Smooth muscle cell (in vitro differentiated cells): Measurements from ENCODE around the gene RTF2. TPM values are rescaled to one million over a fixed set of nuclear protein-coding genes. Genes with fewer than 3 reads are reported as not detected.

Experiments
- DNase-seq: peaks from one replicate; lab custom pipeline; 2025; ENCODE audit not compliant: unreplicated experiment; lab: John Stamatoyannopoulos, UW
- H2AFZ ChIP-seq: fragments of 200-600 bp; sonication (generic); 2 replicates; pipeline ENCODE4 v1.6.0; 2016; ENCODE audit warnings: antibody characterized with exemption, low read depth, mild to moderate bottlenecking
- H3F3A ChIP-seq: fragments of 200-600 bp; sonication (generic); 2 replicates; pipeline ENCODE4 v1.6.0; 2017; ENCODE audit warnings: antibody characterized with exemption, low read depth
- H3K27ac ChIP-seq: fragments of 200-600 bp; sonication (generic); 2 replicates; pipeline ENCODE4 v1.5.1; 2016; ENCODE audit warnings: low read depth, mild to moderate bottlenecking
- H3K27me3 ChIP-seq: fragments of 200-600 bp; sonication (generic); 2 replicates; pipeline ENCODE4 v1.6.1; 2016; ENCODE audit warnings: low read depth, mild to moderate bottlenecking
- H3K36me3 ChIP-seq: fragments of 200-600 bp; sonication (generic); 2 replicates; pipeline ENCODE4 v1.5.1; 2016; ENCODE audit warnings: low read depth
- H3K4me1 ChIP-seq: fragments of 200-600 bp; sonication (generic); 2 replicates; pipeline ENCODE4 v1.5.1; 2016; ENCODE audit warnings: low read depth
- H3K4me2 ChIP-seq: fragments of 200-600 bp; sonication (generic); 2 replicates; pipeline ENCODE4 v1.6.0; 2016; ENCODE audit warnings: mild to moderate bottlenecking
- H3K4me3 ChIP-seq: fragments of 200-600 bp; sonication (generic); 2 replicates; pipeline ENCODE4 v1.5.1; 2016; ENCODE audit warnings: mild to moderate bottlenecking
- H3K79me2 ChIP-seq: fragments of 200-600 bp; sonication (generic); 2 replicates; pipeline ENCODE4 v1.6.0; 2016; ENCODE audit warnings: low read depth, mild to moderate bottlenecking
- H3K9ac ChIP-seq: fragments of 200-600 bp; sonication (generic); 2 replicates; pipeline ENCODE4 v1.6.0; 2016; ENCODE audit warnings: low read depth
- H3K9me3 ChIP-seq: fragments of 200-600 bp; sonication (generic); replicated peaks from 2 replicates; pipeline ENCODE4 v1.5.1; 2016; ENCODE audit warnings: low read depth
- H4K20me1 ChIP-seq: fragments of 200-600 bp; sonication (generic); 2 replicates; pipeline ENCODE4 v1.6.0; 2016; ENCODE audit warnings: low read depth
- WGBS: methylation state at CpG from one replicate; pipeline ENCODE4 v1.1.7; 2016; ENCODE audit warnings: low lambda C conversion rate; 5-methylcytosine and 5-hydroxymethylcytosine counted together
- polyA plus RNA-seq: library from polyadenylated mRNA; unstranded; fragments of >200 nt; fragmentation: Nextera tagmentation; extraction: Ambion mirVana; gene quantifications from 2 replicates; pipeline ENCODE4 v1.2.1, GENCODE V29; 2016
- total RNA-seq: library from RNA; depleted of rRNA; stranded (reverse); fragments of >200 nt; gene quantifications from 2 replicates; pipeline ENCODE4 v1.2.3, GENCODE V29; 2014
- TF ChIP-seq, protein P1 (sequence below): fragments of 200-600 bp; sonication (generic); IDR thresholded peaks from 2 replicates; pipeline ENCODE4 v1.5.1; 2017; ENCODE audit warnings: borderline replicate concordance, mild to moderate bottlenecking, antibody characterized with exemption; ENCODE audit not compliant: insufficient read depth, poor library complexity, severe bottlenecking

RTF2 gene
- total and polyA plus RNA-seq, 2 experiments from 2014 or later, result 38.0 to 106 TPM

DNA sequence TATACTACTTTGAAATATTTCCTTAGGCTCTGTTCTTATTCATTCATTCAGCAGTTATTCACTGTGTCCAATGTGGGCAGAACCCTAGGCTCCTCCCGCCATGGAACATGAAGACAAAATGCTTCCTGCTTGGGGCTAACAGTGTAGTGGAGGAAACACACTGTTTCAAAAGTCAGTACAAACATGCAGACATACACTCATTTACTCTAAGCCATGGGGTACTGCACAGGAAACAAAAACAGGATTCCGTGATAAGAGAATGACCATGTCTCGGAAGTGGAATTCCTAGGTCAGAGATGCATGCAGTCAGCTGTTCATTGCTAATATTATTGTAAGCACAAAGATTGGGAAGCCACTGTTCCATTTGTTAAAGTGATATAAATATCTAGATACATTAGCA lies 37.7 kb downstream of the RTF2 start:
- no peaks in the 10 kb centered on the region for H3K9me3 ChIP-seq
- H3F3A ChIP-seq, result no peaks in the 10 kb centered on the region
- H3K4me1 ChIP-seq, result no peaks in the 10 kb centered on the region
- peaks cover 37% of the 10 kb centered on the region for H4K20me1 ChIP-seq
- no peak overlapping the region for H3K4me2 ChIP-seq
- peaks cover 2% of the 10 kb centered on the region for H3K79me2 ChIP-seq
- TF ChIP-seq, protein P1, sequence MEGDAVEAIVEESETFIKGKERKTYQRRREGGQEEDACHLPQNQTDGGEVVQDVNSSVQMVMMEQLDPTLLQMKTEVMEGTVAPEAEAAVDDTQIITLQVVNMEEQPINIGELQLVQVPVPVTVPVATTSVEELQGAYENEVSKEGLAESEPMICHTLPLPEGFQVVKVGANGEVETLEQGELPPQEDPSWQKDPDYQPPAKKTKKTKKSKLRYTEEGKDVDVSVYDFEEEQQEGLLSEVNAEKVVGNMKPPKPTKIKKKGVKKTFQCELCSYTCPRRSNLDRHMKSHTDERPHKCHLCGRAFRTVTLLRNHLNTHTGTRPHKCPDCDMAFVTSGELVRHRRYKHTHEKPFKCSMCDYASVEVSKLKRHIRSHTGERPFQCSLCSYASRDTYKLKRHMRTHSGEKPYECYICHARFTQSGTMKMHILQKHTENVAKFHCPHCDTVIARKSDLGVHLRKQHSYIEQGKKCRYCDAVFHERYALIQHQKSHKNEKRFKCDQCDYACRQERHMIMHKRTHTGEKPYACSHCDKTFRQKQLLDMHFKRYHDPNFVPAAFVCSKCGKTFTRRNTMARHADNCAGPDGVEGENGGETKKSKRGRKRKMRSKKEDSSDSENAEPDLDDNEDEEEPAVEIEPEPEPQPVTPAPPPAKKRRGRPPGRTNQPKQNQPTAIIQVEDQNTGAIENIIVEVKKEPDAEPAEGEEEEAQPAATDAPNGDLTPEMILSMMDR, result no peak
- DNase-seq, result no peak
- whole genome bisulfite sequencing, result 30% methylated on average over 3 of the region's 3 CpGs
- H3K36me3 ChIP-seq, result no peaks in the 10 kb centered on the region
- no peak overlapping the region for H3K9ac ChIP-seq
- no peak overlapping the region for H2AFZ ChIP-seq
- no peak overlapping the region for H3K4me3 ChIP-seq
- H3K27ac ChIP-seq, result no peak overlapping the region
- no peaks in the 10 kb centered on the region for H3K27me3 ChIP-seq

DNA sequence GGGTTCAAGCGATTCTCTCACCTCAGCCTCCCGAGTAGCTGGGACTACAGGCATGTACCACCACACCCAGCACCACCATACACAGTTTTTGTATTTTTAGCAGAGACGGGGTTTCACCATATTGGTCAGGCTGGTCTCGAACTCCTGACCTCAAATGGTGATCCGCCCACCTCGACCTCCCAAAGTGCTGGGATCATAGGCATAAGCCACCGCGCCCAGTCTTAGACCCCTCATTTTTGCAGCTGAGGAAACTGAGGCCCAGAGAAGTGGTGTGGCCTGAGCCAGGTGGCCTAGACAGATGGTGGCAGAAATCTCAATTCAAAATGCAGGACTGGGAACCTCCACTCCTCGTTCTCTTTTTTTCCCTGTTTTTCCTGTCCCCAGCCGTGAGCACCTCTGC lies 43.5 kb downstream of the RTF2 start:
- H3F3A ChIP-seq, result no peaks in the 10 kb centered on the region
- H3K9me3 ChIP-seq, result no peaks in the 10 kb centered on the region
- no peaks in the 10 kb centered on the region for H3K4me1 ChIP-seq
- H3K36me3 ChIP-seq, result no peaks in the 10 kb centered on the region
- H4K20me1 ChIP-seq, result peaks cover 5% of the 10 kb centered on the region
- no peak overlapping the region for H3K4me2 ChIP-seq
- H3K79me2 ChIP-seq, result no peaks in the 10 kb centered on the region
- no peak overlapping the region for H2AFZ ChIP-seq
- H3K4me3 ChIP-seq, result no peak overlapping the region
- H3K9ac ChIP-seq, result no peak overlapping the region
- DNase-seq, result no peak
- TF ChIP-seq, protein P1, result no peak
- 95% methylated on average over 10 of the region's 10 CpGs for WGBS
- no peak overlapping the region for H3K27ac ChIP-seq
- H3K27me3 ChIP-seq, result no peaks in the 10 kb centered on the region

DNA sequence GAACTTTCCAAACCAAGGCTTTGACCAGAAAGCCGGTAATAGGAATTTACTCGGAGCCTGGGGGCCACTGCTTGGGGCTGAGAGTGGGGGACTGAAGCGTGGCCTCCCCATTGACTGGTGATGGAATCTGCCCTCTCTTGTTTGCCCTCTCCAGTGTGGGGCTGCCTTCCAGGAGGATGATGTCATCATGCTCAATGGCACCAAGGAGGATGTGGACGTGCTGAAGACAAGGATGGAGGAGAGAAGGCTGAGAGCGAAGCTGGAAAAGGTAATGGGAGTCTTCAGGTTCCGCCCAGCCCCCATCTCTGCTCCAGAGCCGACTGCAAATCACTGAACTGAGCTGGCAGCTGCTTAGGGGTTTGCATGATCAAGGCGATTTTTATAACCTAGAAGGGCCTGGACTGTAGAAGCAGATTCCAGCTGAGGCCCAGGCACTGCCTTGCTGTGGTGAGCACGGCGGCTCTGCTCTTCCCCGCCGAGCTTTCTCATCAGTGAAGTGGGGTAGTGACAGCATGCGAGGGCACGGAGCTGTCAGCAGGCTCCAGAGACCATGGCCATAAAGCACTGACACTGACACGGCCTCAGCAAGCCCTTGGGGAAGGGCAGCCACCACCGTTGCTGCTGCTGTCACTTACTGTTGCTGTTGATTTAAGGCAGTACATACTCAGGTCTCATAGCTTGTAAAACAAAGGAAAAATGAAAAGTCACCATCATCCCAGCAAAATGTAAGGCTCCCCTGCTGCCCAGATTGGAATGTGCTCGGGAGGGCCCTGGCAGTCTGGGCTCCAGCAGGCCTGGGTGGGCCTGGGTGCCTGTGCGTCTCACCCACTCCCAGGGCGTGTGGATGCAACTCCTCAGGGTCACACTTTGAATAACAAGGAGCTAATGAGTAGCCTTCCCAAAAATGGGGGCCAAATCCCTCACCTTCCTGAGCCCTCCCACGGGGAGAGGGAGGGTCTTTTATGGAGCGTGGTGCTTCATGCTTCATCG lies 45.0 kb downstream of the RTF2 start:
- Histone ChIP-seq H3K9ac (no peak overlapping the region), H3K4me3 (no peak overlapping the region), H3K79me2 (no peaks in the 10 kb centered on the region), H4K20me1 (peaks cover 5% of the 10 kb centered on the region), H3K27ac (no peak overlapping the region), H3F3A (no peaks in the 10 kb centered on the region), H2AFZ (no peak overlapping the region), H3K4me2 (no peak overlapping the region), H3K27me3 (no peaks in the 10 kb centered on the region), H3K36me3 (no peaks in the 10 kb centered on the region), H3K4me1 (no peaks in the 10 kb centered on the region), H3K9me3 (no peaks in the 10 kb centered on the region)
- 76% methylated on average over 22 of the region's 22 CpGs for WGBS
- TF ChIP-seq, protein P1, result no peak
- DNase-seq, result no peak

DNA sequence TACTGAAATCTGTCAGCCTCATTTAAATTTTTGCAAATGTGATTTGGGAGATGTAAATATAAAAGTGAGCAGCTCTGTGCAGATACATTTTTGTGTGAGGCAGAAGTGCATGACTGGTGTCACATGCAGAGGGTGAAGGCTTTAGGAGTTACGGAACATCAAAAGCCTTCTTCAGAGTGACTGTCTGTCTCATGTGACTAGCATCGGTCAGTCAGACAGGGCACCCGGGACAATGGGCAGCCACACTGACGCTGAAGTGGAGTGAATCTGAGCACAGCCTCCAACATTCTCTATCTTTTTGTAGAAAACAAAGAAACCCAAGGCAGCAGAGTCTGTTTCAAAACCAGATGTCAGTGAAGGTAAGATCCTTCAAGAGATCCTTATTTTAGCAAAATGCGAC lies 48.2 kb downstream of the RTF2 start:
- WGBS, result 96% methylated on average over 5 of the region's 5 CpGs
- H3K4me2 ChIP-seq, result no peak overlapping the region
- DNase-seq, result no peak

More for the DNA sequence above, 48.2 kb downstream of the RTF2 start:
- Histone ChIP-seq H3K4me3 (no peak overlapping the region), H3K27me3 (no peaks in the 10 kb centered on the region), H3K79me2 (no peaks in the 10 kb centered on the region), H2AFZ (no peak overlapping the region), H4K20me1 (no peaks in the 10 kb centered on the region), H3F3A (no peaks in the 10 kb centered on the region), H3K4me1 (no peaks in the 10 kb centered on the region), H3K9ac (no peak overlapping the region), H3K36me3 (peaks cover 10% of the 10 kb centered on the region), H3K9me3 (peaks cover 10% of the 10 kb centered on the region), H3K27ac (no peak overlapping the region)
- TF ChIP-seq, protein P1, result no peak
